ENCODE measurements around the gene RPL28. TPM values are rescaled to one million over a fixed set of nuclear protein-coding genes. Genes with fewer than 3 reads are reported as not detected.
"Not testable (repeated sequence)": the region's sequence is repeated elsewhere in the genome, so short reads cannot be mapped to it uniquely, and the experiment has no call there.

Gene RPL28
- total RNA-seq, 2 experiments from 2014 or later, result 3,995 to 4,178 TPM

DNA sequence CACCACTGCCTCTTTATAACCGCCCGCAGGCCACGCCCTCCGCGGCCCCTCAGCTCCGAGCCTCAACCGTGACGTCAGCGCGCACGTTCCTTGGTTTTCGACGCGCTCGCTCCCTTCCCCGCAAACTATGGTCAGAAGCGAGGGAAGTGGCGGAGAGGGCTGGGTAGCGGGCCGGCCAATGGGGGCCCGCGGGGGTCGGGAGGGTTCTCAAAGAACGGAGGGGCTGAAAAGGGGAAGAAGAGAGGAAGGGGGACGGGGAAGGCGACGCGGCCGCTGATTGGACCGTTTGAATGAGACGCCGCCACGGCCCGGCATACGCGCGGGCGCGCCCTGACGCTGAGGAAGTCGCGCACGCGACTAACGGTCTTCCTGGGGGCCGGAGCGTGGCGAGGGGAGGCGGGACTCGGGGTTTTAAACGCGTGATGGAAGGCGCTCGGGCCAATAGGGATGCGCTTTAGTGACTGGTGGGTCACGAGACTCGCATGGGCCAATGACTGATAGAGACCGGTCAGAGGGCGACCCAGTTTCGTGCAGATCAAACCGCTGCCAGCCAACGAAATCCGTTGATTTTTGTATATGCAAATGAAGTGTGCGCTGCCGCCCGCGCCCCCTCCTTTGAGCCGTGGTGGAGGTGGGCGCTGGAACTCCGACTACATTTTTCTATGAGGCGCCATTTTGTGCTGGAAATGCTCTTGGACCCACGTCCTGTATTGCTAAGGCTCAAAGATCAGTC lies 22.2 kb downstream of the RPL28 start:
- peaks cover 30% of the 10 kb centered on the region for H3K4me1 ChIP-seq (ENCODE audit: insufficient read depth, low read length)
- H3K4me3 ChIP-seq (ENCODE audit: low read length), result peak overlapping the region; percentile 61
- ChIA-PET POLR2A (interaction anchor here (0.6 to 2.7 kb wide), 28 partner anchors 9 to 1271 kb away, joined by 3 to 45 read pairs (median 6); partner anchors contain the start of genes FIZ1, HSPBP1, ISOC2 and KMT5C), CTCF (interaction anchor here (1.2 kb wide), 1 partner anchor 247 kb away, joined by 3 read pairs; no protein-coding TSS in a partner anchor)
- Mint-ChIP-seq H3K27ac (peak overlapping the region; percentile 99), H3K4me3 (peak overlapping the region; percentile 94), H3K4me1 (ENCODE audit: low read depth) (peaks cover 29% of the 10 kb centered on the region), H3K9me3 (no peaks in the 10 kb centered on the region), H3K27me3 (no peaks in the 10 kb centered on the region), H3K36me3 (ENCODE audit: low read depth) (peaks cover 47% of the 10 kb centered on the region)
- peaks cover 22% of the 10 kb centered on the region for H3K36me3 ChIP-seq (ENCODE audit: insufficient read depth, low read length)
- no peaks in the 10 kb centered on the region for H3K27me3 ChIP-seq (ENCODE audit: control insufficient read depth in 1 of 2, insufficient read depth in 2 of 2, low read length in 2 of 2)
- intact Hi-C loops (cut with DNase I, micrococcal nuclease), result loop anchor here (1.0 to 10.0 kb wide), 9 partner anchors 23 to 289 kb away; partner anchors contain the start of genes KMT5C (in 2 of the 2), C19orf85 (in 1 of the 2), ISOC2 (in 1 of the 2) and PPP6R1 (in 1 of the 2)
- H3K27ac ChIP-seq (ENCODE audit: low read depth in 1 of 2, low read length in 2 of 2), result peak overlapping the region; percentile 96 to 100
- peaks cover 0 to 3% of the 10 kb centered on the region in 2 experiments for H3K9me3 ChIP-seq (ENCODE audit: control insufficient read depth in 1 of 2, insufficient read depth in 1 of 2, low read length in 2 of 2)
- TF ChIP-seq, protein P1, sequence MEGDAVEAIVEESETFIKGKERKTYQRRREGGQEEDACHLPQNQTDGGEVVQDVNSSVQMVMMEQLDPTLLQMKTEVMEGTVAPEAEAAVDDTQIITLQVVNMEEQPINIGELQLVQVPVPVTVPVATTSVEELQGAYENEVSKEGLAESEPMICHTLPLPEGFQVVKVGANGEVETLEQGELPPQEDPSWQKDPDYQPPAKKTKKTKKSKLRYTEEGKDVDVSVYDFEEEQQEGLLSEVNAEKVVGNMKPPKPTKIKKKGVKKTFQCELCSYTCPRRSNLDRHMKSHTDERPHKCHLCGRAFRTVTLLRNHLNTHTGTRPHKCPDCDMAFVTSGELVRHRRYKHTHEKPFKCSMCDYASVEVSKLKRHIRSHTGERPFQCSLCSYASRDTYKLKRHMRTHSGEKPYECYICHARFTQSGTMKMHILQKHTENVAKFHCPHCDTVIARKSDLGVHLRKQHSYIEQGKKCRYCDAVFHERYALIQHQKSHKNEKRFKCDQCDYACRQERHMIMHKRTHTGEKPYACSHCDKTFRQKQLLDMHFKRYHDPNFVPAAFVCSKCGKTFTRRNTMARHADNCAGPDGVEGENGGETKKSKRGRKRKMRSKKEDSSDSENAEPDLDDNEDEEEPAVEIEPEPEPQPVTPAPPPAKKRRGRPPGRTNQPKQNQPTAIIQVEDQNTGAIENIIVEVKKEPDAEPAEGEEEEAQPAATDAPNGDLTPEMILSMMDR (IDR thresholded peaks at IDR 0.05), result no peak
- ATAC-seq (ENCODE audit: poor library complexity) (peak; percentile 92), DNase-seq (peak; percentile 91 to 99 (median 96))

DNA sequence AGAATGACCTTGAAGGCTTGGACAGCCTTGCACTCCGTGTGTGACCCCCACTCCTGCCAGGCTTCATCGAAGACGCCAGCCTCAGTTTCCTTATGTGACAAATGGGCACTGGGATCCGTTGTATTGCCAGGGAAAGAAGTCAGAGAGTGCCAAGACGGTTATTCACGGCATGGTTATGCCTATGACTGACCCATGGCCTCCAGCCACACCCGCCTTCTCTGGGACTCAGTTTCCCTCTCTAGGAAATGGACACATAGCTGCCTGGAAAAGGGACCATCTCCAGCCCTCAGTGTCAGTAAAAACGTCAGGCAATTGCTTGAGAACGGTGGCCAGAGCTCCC lies 22.8 kb downstream of the RPL28 start:
- H3K27me3 Mint-ChIP-seq, result no peaks in the 10 kb centered on the region
- H3K27ac Mint-ChIP-seq, result peak overlapping the region; percentile 99

DNA sequence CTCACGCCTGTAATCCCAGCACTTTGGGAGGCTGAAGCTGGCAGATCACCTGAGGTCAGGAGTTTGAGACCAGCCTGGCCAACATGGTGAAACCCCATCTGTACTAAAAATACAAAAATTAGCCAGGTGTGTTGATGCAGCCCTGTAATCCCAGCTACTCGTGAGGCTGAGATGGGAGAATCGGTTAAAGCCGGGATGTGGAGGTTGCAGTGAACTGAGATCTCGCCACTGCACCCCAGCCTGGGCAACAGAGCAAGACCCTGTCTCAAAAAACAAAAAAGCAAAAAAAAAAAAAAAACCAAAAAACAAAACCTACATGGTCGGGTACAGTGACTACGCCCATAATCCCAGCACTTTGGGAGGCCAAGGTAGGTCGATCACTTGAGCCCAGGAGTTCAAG lies 23.4 kb downstream of the RPL28 start:
- H3K4me3 ChIP-seq (ENCODE audit: low read length); H3K9me3 ChIP-seq (ENCODE audit: control insufficient read depth in 1 of 2, insufficient read depth in 1 of 2, low read length in 2 of 2); H3K27me3 Mint-ChIP-seq; ATAC-seq (ENCODE audit: poor library complexity); CTCF ChIA-PET; H3K27ac ChIP-seq (ENCODE audit: low read depth in 1 of 2, low read length in 2 of 2); H3K27me3 ChIP-seq (ENCODE audit: control insufficient read depth in 1 of 2, insufficient read depth in 2 of 2, low read length in 2 of 2); H3K9me3 Mint-ChIP-seq; DNase-seq: not testable (repeated sequence)
- Histone ChIP-seq H3K36me3 (ENCODE audit: insufficient read depth, low read length) (peaks cover 11% of the 10 kb centered on the region), H3K4me1 (ENCODE audit: insufficient read depth, low read length) (peaks cover 30% of the 10 kb centered on the region)
- peaks cover 35% of the 10 kb centered on the region for H3K36me3 Mint-ChIP-seq (ENCODE audit: low read depth)
- peak overlapping the region; percentile 99 for H3K27ac Mint-ChIP-seq
- peaks cover 29% of the 10 kb centered on the region for H3K4me1 Mint-ChIP-seq (ENCODE audit: low read depth)
- H3K4me3 Mint-ChIP-seq, result peak overlapping the region; percentile 94
- POLR2A ChIA-PET, result interaction anchor here (1.1 to 2.7 kb wide), 4 partner anchors 12 to 150 kb away, joined by 3 to 13 read pairs (median 4); no protein-coding TSS in a partner anchor
- intact Hi-C loops (cut with DNase I, micrococcal nuclease), result loop anchor here (2.0 to 10.0 kb wide), 8 partner anchors 24 to 290 kb away; partner anchors contain the start of genes C19orf85 (in 1 of the 2), ISOC2 (in 1 of the 2), KMT5C (in 1 of the 2) and PPP6R1 (in 1 of the 2)

More for the DNA sequence above, 22.8 kb downstream of the RPL28 start:
- peak overlapping the region; percentile 44 to 100 for H3K27ac ChIP-seq (ENCODE audit: low read depth in 1 of 2, low read length in 2 of 2)
- H3K4me3 ChIP-seq (ENCODE audit: low read length), result peak overlapping the region; percentile 61
- no peaks in the 10 kb centered on the region for H3K9me3 Mint-ChIP-seq
- ChIA-PET CTCF (no interaction called here), POLR2A (interaction anchor here (0.8 to 2.7 kb wide), 4 partner anchors 13 to 149 kb away, joined by 3 to 13 read pairs (median 4); partner anchors contain the start of gene KMT5C)
- intact Hi-C loops (cut with DNase I, micrococcal nuclease), result loop anchor here (1.0 to 10.0 kb wide), 9 partner anchors 24 to 290 kb away; partner anchors contain the start of genes KMT5C (in 2 of the 2), C19orf85 (in 1 of the 2), ISOC2 (in 1 of the 2) and PPP6R1 (in 1 of the 2)
- H3K4me1 ChIP-seq (ENCODE audit: insufficient read depth, low read length), result peaks cover 30% of the 10 kb centered on the region
- DNase-seq (no peak), ATAC-seq (ENCODE audit: poor library complexity) (no peak)
- peaks cover 16% of the 10 kb centered on the region for H3K36me3 ChIP-seq (ENCODE audit: insufficient read depth, low read length)
- H3K4me1 Mint-ChIP-seq (ENCODE audit: low read depth), result peaks cover 29% of the 10 kb centered on the region
- peak overlapping the region; percentile 94 for H3K4me3 Mint-ChIP-seq
- TF ChIP-seq, protein P1 (IDR thresholded peaks at IDR 0.05), result no peak
- H3K27me3 ChIP-seq (ENCODE audit: control insufficient read depth in 1 of 2, insufficient read depth in 2 of 2, low read length in 2 of 2), result no peaks in the 10 kb centered on the region
- peaks cover 0 to 3% of the 10 kb centered on the region in 2 experiments for H3K9me3 ChIP-seq (ENCODE audit: control insufficient read depth in 1 of 2, insufficient read depth in 1 of 2, low read length in 2 of 2)
- H3K36me3 Mint-ChIP-seq (ENCODE audit: low read depth), result peaks cover 42% of the 10 kb centered on the region
